Hematopoietic multipotent progenitor cell treated with erythropoietin and hydrocortisone succinate and interleukin-3 and kit ligand, for 4 days (in vitro differentiated cells): ENCODE measurements around the gene SLC12A5.

ENCODE experiments used
- DNase-seq: peaks from one replicate; pipeline ENCODE4 v3.0.0-alpha.2; 2015

The SLC12A5 gene

DNA sequence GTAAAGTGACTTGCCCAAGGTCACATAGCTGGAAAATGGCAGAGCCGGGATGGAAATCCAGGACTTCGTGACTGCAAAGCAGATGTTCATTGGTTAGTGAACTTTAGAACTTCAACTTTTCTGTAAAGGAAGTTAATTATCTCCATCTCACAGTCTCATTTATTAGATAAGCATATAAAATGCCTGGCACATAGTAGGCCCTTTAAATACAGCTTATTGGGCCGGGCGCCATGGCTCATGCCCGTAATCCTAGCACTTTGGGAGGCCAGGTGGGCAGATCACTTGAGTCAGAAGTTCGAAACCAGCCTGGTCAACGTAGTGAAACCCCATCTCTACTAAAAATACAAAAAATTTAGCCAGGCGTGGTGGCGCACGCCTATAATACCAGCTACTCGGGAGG, 22.1 kb upstream of the SLC12A5 start:
- no peak for DNase-seq

DNA sequence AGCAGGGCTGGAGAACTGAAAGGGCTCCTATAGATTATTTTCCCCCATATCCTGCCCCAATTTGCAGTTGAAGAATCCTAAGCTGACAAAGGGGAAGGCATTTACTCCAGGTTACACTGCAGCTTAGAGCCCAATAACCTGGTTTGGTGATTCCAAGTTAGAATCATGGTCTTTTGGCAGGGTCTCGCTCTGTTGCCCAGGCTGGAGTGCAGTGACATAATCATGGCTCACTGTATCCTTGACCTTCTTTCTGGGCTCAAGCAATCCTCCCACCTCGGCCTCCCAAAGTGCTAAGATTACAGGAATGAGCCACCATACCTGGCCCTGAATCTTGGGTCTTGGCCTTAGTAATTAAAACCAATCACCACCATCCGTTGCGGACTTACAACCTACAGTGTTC, 21.3 kb upstream of the SLC12A5 start:
- DNase-seq, result no peak

DNA sequence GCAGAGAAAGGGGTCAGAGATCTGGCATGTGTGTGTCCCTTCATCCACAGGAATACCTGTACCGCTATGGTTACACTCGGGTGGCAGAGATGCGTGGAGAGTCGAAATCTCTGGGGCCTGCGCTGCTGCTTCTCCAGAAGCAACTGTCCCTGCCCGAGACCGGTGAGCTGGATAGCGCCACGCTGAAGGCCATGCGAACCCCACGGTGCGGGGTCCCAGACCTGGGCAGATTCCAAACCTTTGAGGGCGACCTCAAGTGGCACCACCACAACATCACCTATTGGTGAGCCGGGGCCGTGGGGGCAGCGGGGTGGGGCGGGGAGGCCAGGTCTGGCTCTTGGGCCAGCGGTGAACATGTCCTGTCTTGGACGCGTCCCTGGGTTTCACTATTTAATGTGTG, 19.2 kb upstream of the SLC12A5 start:
- DNase-seq, result no peak

DNA sequence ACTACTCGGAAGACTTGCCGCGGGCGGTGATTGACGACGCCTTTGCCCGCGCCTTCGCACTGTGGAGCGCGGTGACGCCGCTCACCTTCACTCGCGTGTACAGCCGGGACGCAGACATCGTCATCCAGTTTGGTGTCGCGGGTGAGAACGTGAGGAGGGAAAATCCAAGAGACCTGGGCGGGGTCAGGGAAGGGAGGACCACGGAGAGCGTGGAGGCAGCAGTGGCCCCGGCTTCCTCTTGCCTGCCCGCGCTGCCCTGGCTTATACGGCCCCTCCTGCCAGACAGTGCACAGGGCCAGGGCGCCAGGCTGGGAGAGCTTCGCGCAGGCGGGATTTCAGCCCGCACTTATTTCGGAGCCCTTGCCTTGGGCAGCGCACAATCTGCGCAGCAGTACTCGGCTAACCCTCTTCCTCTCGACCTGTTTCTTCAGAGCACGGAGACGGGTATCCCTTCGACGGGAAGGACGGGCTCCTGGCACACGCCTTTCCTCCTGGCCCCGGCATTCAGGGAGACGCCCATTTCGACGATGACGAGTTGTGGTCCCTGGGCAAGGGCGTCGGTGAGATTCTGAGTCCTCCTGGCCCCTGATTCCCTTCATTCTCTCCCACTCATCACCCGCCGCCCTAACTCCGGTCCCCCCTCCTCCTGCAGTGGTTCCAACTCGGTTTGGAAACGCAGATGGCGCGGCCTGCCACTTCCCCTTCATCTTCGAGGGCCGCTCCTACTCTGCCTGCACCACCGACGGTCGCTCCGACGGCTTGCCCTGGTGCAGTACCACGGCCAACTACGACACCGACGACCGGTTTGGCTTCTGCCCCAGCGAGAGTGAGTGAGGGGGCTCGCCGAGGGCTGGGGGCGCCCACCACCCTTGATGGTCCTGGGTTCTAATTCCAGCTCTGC, 18.3 kb upstream of the SLC12A5 start:
- peak; percentile 28 for DNase-seq

DNA sequence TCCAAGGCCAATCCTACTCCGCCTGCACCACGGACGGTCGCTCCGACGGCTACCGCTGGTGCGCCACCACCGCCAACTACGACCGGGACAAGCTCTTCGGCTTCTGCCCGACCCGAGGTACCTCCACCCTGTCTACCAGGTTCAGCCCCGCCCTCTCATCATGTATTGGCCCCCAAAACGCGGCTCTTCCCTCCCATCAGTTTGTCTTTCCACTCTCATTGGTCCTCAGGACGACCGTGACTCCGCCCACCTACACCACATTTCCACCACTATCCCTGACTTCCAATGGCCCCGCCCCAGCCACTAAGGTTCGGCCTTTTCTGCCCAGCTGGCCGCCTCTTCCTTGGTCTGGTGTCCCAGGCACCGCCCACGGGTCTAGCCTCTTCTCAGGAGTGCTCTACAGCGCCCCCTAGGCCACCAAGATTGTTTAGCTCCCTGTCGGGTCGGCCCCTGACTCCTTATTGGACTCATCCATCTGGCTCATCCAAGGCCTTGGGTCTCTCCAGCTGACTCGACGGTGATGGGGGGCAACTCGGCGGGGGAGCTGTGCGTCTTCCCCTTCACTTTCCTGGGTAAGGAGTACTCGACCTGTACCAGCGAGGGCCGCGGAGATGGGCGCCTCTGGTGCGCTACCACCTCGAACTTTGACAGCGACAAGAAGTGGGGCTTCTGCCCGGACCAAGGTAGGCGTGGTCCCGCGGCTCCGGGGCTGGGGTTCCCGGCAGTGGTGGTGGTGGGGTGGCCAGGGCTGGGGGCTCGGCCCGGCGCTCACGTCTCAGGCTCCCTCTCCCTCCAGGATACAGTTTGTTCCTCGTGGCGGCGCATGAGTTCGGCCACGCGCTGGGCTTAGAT, 17.2 kb upstream of the SLC12A5 start:
- peak; percentile 85 for DNase-seq

DNA sequence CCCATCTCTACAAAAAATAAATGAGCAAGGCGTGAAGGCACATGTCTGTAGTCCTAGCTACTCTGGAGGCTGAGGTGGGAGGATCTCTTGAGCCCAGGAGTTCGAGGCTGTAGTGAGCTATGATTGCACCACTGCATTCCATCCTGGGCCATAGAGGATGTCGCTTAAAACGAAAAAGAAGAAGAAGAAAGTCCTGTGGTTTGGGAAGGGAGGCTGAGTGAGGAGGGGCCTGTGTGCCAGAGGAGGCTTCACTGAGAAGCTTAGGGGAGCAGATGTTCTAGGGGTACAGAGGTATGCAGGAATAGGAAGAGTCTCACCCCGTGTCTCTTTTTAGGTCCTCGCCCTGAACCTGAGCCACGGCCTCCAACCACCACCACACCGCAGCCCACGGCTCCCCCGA, 16.1 kb upstream of the SLC12A5 start:
- DNase-seq, result no peak

DNA sequence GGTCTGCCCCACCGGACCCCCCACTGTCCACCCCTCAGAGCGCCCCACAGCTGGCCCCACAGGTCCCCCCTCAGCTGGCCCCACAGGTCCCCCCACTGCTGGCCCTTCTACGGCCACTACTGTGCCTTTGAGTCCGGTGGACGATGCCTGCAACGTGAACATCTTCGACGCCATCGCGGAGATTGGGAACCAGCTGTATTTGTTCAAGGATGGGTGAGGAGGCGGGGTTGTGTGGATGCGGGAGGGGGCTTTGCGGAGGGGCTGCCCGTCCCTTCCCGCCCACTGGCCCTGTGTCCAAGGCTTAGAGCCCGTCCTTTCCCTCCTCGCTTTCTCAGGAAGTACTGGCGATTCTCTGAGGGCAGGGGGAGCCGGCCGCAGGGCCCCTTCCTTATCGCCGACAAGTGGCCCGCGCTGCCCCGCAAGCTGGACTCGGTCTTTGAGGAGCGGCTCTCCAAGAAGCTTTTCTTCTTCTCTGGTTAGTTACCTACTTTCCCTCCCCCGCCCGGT, 15.6 kb upstream of the SLC12A5 start:
- DNase-seq, result no peak

DNA sequence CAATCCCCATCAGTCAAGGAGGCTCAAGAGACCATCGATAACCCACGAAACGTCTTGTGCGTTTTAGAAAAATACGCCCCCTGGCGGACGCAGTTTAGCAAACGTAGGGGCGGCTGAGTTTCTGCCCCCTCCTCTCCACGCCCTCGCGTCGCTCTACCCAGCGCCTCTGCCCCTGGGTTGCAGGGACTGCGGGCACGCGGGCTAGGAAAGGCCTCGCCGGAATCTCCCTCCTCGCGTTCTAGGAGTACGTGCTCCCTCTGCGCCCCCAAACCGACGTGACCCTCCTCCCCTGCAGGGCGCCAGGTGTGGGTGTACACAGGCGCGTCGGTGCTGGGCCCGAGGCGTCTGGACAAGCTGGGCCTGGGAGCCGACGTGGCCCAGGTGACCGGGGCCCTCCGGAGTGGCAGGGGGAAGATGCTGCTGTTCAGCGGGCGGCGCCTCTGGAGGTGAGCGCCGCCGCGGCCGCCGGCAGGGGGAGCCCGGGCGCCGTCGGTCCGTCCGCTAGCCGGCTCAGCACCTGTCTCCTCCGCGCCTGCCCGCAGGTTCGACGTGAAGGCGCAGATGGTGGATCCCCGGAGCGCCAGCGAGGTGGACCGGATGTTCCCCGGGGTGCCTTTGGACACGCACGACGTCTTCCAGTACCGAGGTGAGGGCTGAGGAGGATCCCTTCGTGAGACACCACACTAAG, 15.0 kb upstream of the SLC12A5 start:
- peak; percentile 79 for DNase-seq

DNA sequence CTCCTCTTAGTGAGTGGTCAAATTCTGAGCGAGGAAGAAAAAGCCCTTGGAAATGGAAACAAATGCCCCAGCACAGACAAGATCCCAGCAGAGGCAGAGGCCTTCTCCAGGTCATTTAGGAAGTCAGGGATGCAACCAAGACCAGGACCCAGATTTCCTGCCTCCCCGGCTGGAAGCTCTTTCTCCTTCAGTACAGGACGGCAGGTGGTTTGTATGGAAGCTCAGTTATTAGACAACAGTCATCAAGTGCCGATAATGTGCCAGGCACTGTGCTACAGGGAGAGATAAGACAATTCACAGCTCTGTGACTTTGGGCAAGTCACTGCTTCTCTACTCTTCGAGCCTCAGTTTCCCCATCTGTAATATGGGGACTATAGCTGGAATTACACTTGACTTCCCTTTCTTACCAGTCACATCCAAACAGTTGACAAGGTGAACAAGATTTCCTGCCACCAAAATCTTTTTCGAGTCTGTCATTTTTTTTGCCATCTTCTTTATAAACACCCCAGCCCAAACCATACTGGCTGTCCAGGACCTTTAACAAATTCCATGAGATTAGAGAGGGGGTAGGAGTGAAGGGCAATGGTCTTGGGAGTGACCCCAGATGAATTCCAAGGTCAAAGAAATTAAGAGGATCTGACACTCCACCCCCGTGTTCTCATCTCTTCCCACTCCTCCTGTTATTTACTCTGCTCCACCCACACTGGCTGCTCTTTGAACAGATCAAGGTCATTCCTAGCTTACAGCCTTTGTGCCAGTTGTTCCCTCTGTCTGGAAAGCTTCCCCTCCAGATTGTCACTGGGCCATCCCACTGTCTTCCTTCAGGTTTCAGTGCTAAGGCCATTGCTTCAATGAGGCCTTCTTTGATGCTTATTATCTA, 14.3 kb upstream of the SLC12A5 start:
- DNase-seq, result no peak

DNA sequence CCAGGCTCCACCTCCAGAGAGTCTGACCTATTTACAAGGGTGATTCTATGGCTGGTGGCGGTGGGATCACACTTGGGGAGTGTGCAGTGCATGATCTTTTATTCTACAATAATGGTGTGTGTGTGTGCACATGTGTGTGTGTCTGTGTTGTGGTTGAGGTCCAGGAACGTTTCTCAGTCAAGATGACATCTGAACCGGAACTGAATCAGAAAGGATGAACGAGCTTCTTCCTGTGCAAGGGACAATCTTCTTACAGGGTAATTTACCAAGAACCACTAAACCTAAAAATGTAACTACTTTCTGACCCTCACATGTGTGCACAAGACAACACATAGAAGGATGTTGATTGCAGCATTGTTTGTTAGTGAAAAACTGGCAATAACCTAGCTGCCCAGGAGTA, 11.7 kb upstream of the SLC12A5 start:
- no peak for DNase-seq

DNA sequence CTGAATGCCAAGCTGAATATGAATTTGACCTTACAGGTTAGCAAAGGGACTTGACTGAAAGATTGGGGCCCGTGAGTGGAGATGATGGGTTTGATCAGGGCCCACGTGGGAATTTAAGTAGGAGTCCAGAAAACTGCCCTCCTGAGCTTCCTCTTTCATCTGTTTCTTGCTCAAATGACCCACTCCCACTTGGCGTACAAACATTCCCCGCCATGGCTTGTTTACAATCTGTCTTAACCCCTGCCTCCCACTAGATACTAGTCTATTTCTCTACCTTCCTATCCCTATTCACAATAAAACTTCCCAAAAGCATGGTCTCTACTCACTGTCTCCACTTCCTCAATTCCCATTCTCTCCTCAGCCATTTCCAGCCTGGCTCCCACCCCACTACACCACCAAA, 10.9 kb upstream of the SLC12A5 start:
- no peak for DNase-seq

DNA sequence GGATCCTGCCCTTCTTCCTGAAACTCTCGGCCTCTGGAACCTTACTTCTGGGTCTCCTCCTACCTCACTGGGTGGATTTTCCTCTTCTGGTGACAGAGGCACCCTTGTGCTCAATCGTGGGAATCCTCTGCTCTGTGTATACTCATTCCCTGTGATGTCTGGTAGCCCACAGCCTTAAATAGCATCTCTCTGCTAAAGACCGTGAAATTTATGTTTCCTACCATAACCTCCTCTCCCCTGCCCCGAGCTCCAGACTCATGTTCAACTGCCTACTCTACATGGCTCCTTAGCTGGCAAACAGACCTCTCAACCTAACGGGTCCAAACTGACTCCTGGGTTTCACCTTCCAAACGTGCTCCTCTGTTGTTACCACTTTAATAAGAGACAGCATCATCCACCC, 10.4 kb upstream of the SLC12A5 start:
- no peak for DNase-seq

DNA sequence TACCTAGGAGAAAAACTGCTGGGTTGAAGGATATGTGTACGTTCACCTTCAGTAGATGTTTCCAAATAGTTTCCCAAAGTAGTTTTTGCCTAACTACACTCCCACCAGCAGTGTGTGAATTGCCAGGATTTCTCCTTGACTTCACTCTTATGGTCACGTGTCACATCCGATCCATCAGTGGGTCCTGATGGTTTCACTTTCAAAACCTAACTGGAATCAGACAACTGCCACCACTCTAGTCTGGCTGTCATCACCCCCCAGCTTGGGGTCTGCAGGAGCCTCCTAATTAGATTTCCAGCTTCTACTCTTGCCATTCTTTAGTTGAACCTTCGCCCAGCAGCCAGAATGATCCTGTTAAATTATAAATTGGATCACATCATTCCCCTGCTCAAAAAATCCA, 8.5 kb upstream of the SLC12A5 start:
- no peak for DNase-seq

DNA sequence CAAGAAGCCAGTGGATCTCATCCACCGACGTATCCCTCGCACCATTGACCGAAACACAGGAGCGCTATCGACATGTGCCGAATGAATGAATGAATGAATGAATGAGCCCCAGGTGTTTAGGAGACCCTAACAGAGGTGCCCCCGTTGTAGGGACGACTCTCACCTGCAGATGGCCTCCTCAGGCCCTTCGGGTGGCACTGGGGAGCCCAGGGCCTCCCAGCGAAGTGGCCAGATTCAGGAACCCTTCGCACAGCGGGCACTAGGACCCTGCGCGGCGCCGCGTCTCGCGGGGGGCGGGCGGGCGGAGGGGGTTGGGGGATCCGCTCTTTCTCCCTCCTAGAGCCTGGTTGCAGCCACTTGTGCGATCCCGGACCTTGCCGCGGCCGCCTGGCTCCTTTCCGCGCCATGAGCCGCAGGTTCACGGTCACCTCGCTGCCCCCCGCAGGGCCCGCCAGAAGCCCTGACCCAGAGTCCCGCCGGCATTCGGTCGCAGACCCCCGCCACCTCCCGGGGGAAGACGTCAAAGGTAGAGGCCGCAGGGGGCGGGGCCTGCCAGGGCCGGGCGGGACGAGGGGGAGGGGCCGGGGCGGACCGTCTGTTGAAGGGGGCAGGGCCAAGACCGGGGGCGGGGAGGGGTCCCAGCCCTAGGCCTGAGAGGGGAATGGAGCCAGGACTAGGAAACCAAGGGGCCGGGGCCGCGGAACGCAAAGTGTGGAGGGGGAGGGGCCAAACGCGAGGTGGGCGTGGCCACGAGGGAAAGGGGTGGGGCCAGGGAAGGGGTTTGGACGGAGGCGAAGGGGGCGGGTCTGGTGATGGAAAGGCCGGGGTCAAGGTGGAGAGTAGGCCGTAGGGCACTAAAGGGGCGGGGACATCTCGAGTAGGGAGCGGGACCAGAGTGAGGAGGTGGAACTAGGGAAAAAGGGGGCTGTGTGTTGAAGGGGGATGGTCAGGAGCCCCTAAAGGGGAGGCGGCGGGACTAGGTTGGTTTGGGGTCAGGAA, 7.4 kb upstream of the SLC12A5 start:
- peak; percentile 76 for DNase-seq

DNA sequence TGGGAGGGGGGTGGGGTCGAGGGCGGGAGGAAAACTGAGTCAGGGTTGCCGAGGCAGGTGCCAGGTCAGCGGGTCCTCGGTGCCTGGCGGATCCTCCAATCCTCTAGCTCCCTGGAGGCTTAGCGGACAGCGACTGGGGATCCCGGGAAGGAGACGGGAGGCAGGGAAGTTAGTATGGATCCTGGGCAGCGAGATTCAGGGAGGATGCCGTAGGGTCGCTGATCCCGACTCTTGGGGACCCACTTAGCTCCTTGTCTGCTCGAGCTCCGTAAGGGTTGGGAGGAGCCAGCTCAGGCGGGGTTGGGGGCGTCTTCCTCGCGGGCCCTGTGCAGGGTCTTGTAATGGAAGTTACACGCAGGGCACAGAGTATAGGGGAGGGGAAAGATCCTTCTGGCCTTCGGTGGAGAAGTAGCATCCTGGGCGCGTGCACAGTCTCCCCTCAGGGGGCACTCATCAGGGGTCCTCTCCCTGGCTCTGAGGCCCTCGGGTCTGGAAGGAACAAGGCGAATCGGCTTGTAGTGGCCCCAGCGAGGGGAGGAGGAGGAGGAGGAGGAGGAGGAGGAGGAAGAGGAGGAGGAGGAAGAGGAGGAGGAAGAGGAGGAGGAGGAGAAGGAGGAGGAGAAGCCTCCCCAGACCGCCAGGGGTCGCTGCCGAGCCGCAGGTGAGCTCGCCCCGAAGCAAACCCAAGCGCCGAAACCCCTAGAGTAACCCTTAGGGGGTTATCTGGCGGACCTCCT, 6.4 kb upstream of the SLC12A5 start:
- DNase-seq, result peak; percentile 81

DNA sequence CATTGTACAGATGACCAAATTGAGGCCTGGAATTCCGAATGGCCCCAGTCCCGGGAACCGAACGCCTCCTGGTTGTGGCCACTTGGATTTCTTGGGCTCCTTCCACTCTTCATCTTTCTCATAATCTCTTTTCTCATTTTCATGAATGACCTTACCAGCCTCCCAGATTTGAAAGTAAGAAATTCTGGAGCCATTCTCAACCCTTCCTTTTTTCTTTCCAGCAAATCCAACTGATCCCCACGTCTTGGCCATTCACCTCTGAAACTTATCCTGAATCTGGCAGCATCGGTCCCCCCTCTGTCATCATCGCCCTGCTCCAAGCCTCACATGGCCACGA, 5.9 kb upstream of the SLC12A5 start:
- DNase-seq, result no peak

DNA sequence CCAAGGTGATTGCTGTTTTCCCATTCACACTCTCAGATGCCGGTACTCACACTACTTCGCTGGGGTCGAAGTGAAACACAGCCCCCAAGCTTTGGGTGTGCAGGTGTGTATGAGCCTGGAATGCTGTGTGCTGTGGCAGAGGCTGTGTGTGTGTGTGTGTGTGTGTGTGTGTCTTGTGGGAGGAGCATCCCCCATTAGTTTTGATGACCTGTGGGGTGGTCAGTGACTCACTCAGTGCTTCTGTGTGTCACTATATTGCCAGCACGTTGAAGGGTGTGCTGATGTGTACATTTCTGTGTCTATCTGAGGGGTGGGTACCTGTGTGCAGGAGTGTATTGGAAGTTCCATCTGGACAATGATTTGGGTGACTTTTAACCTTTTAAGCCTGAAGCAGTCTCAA, 5.0 kb upstream of the SLC12A5 start:
- no peak for DNase-seq

DNA sequence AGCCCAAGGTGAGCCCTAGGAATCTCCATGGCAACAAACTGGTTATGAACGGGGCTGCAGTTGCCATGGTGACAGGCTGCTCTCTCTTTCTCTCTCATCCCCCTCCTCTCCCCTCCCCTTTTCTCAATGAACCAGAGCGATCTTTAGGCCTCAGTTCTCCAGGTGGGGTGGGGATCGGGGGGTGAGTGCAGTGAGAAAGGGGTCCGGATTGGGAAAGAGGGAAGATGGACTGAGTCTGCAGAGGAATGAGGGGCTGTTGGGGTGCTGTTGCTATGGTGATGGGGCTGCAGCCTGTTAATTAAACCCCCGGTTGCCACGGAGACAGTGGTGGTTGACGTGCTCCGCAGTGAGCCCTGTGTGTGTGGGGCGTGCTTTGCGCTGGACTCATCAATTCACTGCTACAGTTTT, 3.6 kb upstream of the SLC12A5 start:
- no peak for DNase-seq

DNA sequence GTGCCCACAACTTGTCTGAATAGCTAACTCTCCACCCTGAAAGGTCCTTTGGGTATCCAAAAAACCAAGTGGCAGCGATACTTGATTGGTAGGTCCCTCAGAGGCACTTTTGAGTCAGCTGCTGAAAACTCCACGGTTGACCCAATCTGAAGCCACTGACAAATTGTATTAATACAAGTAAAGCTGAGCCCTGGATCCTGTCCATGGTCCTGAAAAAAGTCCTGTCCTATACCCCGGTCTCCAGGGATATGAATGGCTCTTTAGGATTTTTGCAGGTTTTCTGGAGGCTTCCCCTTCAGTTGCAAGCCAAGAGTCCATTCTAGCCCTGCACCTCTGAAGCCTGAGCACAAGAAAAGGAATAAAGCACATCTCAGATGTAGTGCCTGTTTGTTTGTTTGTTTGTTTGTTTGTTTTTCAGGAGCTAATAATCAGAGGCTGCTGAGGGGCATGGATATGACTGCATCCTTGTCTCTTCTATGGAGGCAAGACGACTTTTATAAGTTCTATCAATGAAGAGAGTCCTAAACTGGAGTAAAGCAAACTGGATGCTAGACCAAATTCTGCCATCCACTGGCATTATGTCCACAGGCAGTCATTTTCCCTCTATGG, 1.7 kb upstream of the SLC12A5 start:
- DNase-seq, result peak; percentile 85

DNA sequence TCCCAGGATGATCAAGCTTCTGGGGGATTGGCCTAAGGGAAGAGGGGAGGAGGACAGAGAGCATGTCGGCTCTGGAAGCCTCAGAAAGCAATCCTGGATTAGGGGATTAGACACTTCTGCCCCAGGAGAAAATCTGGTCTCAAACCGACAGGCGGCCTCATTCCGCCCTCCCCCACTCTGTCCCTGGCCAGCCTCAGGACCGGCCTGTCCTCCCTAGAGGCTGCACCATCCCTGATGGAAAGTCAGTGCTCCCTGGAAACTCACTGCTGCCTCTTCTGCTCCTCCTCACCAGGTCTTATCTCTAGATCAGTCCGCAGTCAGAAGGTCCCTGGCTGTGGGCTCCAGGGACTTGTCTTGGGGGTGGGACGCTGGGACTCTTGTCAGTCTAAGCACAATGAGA, 905 bp upstream of the SLC12A5 start:
- DNase-seq, result no peak
